ENCODE results near the gene CCDC159. TPM values are rescaled to one million over a fixed set of nuclear protein-coding genes. Genes with fewer than 3 reads are reported as not detected.

Gene CCDC159
- total and polyA plus RNA-seq, 2 experiments from 2014 or later: 3.4 to 6.2 TPM

GRCh38 chr19:11367528-11367927 is 21.2 kb downstream of the CCDC159 start:
- Histone ChIP-seq H3K4me2 (no peak overlapping the region), H3K4me3 (no peak overlapping the region), H2AFZ (no peak overlapping the region), H3K4me1 (ENCODE audit: insufficient read depth) (no peaks in the 10 kb centered on the region; the same call in 1 of the 2 replicates), H3K36me3 (ENCODE audit: insufficient read depth) (no peaks in the 10 kb centered on the region), H3K27me3 (ENCODE audit: insufficient read depth) (no peaks in the 10 kb centered on the region), H4K20me1 (replicated peaks; ENCODE audit: insufficient read depth) (peaks cover 5% of the 10 kb centered on the region; the same call in 1 of the 2 replicates), H3K79me2 (replicated peaks; ENCODE audit: insufficient read depth) (no peaks in the 10 kb centered on the region), H3K27ac (ENCODE audit: low read depth) (no peak overlapping the region), H3F3A (replicated peaks; ENCODE audit: low read depth) (no peaks in the 10 kb centered on the region), H3K9me2 (ENCODE audit: insufficient read depth) (no peaks in the 10 kb centered on the region)
- H3K27me3 Mint-ChIP-seq (ENCODE audit: insufficient read depth, low read depth, poor library complexity): peaks cover 5% of the 10 kb centered on the region
- H3K4me3 Mint-ChIP-seq: no peak overlapping the region
- no peak for DNase-seq (ENCODE audit: low spot score)
- H3K9me3 Mint-ChIP-seq: no peaks in the 10 kb centered on the region
- no peak overlapping the region for H3K27ac Mint-ChIP-seq
- H3K36me3 Mint-ChIP-seq (ENCODE audit: low read depth): peaks cover 7% of the 10 kb centered on the region; the same call in 1 of the 3 replicates
- TF ChIP-seq EZH2phosphoT487 (IDR thresholded peaks at IDR 0.05; ENCODE audit: unreplicated experiment): no peak
- no peak for TF ChIP-seq EZH2 (IDR thresholded peaks at IDR 0.05; ENCODE audit: low read depth, unreplicated experiment)
- TF ChIP-seq STAT1 (IDR thresholded peaks at IDR 0.05; ENCODE audit: unreplicated experiment): no peak
- no peak for TF ChIP-seq ETS1 (IDR thresholded peaks at IDR 0.05)
- no peak for TF ChIP-seq CREB1 (CRISPR knock-in tag; IDR thresholded peaks at IDR 0.05; ENCODE audit: low read depth)
- no peak for TF ChIP-seq ZNF331 (CRISPR knock-in tag; IDR thresholded peaks at IDR 0.05; ENCODE audit: low read depth)
- no peak for TF ChIP-seq ZNF462 (CRISPR knock-in tag; IDR thresholded peaks at IDR 0.05)
- TF ChIP-seq NANOG (IDR thresholded peaks at IDR 0.05; ENCODE audit: borderline replicate concordance): no peak
- no peak for TF ChIP-seq JUNB (IDR thresholded peaks at IDR 0.05; ENCODE audit: unreplicated experiment)
- TF ChIP-seq REST (IDR thresholded peaks at IDR 0.05; ENCODE audit: unreplicated experiment): no peak
- no peak for TF ChIP-seq ZNF114 (CRISPR knock-in tag; IDR thresholded peaks at IDR 0.05)
- TF ChIP-seq CTCF (conservative IDR thresholded peaks at IDR 0.05; ENCODE audit: low read depth in 2 of 2): no peak
- TF ChIP-seq POLR2AphosphoS5 (IDR thresholded peaks at IDR 0.05; ENCODE audit: low read depth): no peak
- no peak for ATAC-seq
- no peaks in the 10 kb centered on the region; the same call in 2 of the 3 replicates for H3K4me1 Mint-ChIP-seq
